ENCODE measurements around the gene SLC10A7. TPM values are rescaled to one million over a fixed set of nuclear protein-coding genes. Genes with fewer than 3 reads are reported as not detected.

SLC10A7 gene
- total and polyA plus RNA-seq, 2 of the 8 experiments (the other 6 are each of a cell fraction or from before 2014, with no cell fraction given): 2.5 to 2.9 TPM

GRCh38 chr4:146342600-146343192, 179.0 kb downstream of the SLC10A7 start:
- ChIA-PET POLR2A (ENCODE audit: partially characterized antibody) (no interaction called here), CTCF (ENCODE audit: partially characterized antibody) (interaction anchor here (0.6 to 2.2 kb wide), 22 partner anchors 15 to 754 kb away, joined by 3 to 15 read pairs (median 4); no protein-coding TSS in a partner anchor)
- no peak for FAIRE-seq
- Histone ChIP-seq H2AFZ (ENCODE audit: low read length) (no peak overlapping the region), H3K79me1 (ENCODE audit: low read depth, low read length) (no peaks in the 10 kb centered on the region), H2AK5ac (ENCODE audit: low read depth, low read length) (no peak overlapping the region), H3K4me3 (ENCODE audit: extremely low read depth in 1 of 4, insufficient read depth in 2 of 4, low read depth in 3 of 4, low read length in 4 of 4) (no peak overlapping the region), H4K20me1 (replicated peaks in 1 of 2; ENCODE audit: control insufficient read depth in 1 of 2, insufficient read depth in 2 of 2, low read length in 2 of 2) (no peaks in the 10 kb centered on the region), H2BK20ac (ENCODE audit: low read length) (no peak overlapping the region), H4K5ac (ENCODE audit: insufficient read length, low read depth, low read length) (no peak overlapping the region), H3K4ac (replicated peaks; ENCODE audit: insufficient read length, low read depth, low read length) (no peak overlapping the region), H2BK15ac (ENCODE audit: low read length) (no peak overlapping the region), H2BK12ac (ENCODE audit: low read depth, low read length) (no peak overlapping the region), H2BK120ac (replicated peaks; ENCODE audit: low read depth, low read length) (no peak overlapping the region), H3K23me2 (ENCODE audit: low read depth, low read length) (no peaks in the 10 kb centered on the region), H3K4me1 (replicated peaks in 1 of 4; ENCODE audit: control insufficient read depth in 3 of 4, insufficient read depth in 4 of 4, low read length in 3 of 4) (no peaks in the 10 kb centered on the region), H3K27me3 (replicated peaks in 1 of 4; ENCODE audit: control insufficient read depth in 3 of 4, extremely low read depth in 1 of 4, insufficient read depth in 3 of 4, low read length in 3 of 4) (no peaks in the 10 kb centered on the region), H3K9me3 (ENCODE audit: insufficient read depth in 2 of 2, low read depth in 1 of 2, low read length in 1 of 2) (no peaks in the 10 kb centered on the region), H3K79me2 (ENCODE audit: control insufficient read depth in 1 of 2, insufficient read depth in 2 of 2, low read length in 2 of 2) (no peaks in the 10 kb centered on the region), H3K36me3 (ENCODE audit: control insufficient read depth in 2 of 4, insufficient read depth in 4 of 4, low read length in 3 of 4) (no peaks in the 10 kb centered on the region), H3K56ac (replicated peaks; ENCODE audit: insufficient read length, low read depth, low read length) (no peak overlapping the region), H3K23ac (ENCODE audit: insufficient read length) (no peak overlapping the region), H3K27ac (ENCODE audit: low read depth, low read length) (no peak overlapping the region), H3K18ac (ENCODE audit: extremely low read depth, low read length) (no peak overlapping the region), H4K91ac (replicated peaks; ENCODE audit: insufficient read length, low read length) (no peak overlapping the region), H4K8ac (ENCODE audit: extremely low read depth, insufficient read depth, low read length) (no peak overlapping the region), H2BK5ac (ENCODE audit: low read depth, low read length) (no peak overlapping the region), H3K14ac (ENCODE audit: insufficient read length) (no peak overlapping the region), H3K4me2 (ENCODE audit: insufficient read depth in 1 of 2, low read depth in 2 of 2, low read length in 2 of 2) (no peak overlapping the region), H3K9ac (replicated peaks in 1 of 4; ENCODE audit: extremely low read depth in 1 of 4, low read depth in 3 of 4, low read length in 3 of 4) (no peak overlapping the region)
- WGBS, 2 experiments (ENCODE audit: extremely low coverage in 1 of 2, insufficient coverage in 1 of 2, insufficient read length in 1 of 2, insufficient replicate concordance in 2 of 2, low coverage in 1 of 2, low lambda C conversion rate in 2 of 2, missing lambda C conversion rate in 1 of 2): 88% methylated on average over 1 of the region's 1 CpG; no CpG with 5 or more reads in 1 of the 2 experiments
- DNase-seq (ENCODE audit: low read depth in 1 of 2, low spot score in 2 of 2): no peak
- peak; percentile 66 to 71 for TF ChIP-seq RAD21 (IDR thresholded peaks at IDR 0.05 in 1 of 2, conservative IDR thresholded peaks at IDR 0.05 in 1 of 2; ENCODE audit: low read depth in 2 of 2, low read length in 2 of 2)
- peak in 2 of 3 experiments; percentile 4 to 26; a peak in 2 of 4 replicates for TF ChIP-seq CTCF (IDR thresholded peaks at IDR 0.05; ENCODE audit: control extremely low read depth in 1 of 3, insufficient read depth in 1 of 3, low read depth in 1 of 3, low read length in 3 of 3)
- no peak for TF ChIP-seq TAF1 (IDR thresholded peaks at IDR 0.05; ENCODE audit: low read depth, low read length)
